Fibroblast of pulmonary artery (primary cell): ENCODE measurements around the gene ORAI2.

Source experiments
- DNase-seq: peaks from one replicate; pipeline ENCODE4 v3.0.0-alpha.2; 2010; ENCODE audit warnings: low read depth
- H3K4me3 ChIP-seq: replicated peaks from 2 replicates; pipeline ENCODE4 v1.5.1; 2011; ENCODE audit warnings: low read depth, mild to moderate bottlenecking, control low read depth, low read length, moderate library complexity
- TF ChIP-seq, protein P1 (sequence below): IDR thresholded peaks from 2 replicates; pipeline ENCODE4 v1.5.1; 2011; ENCODE audit warnings: mild to moderate bottlenecking, control low read depth, low read length, inconsistent platforms; ENCODE audit errors: missing control alignments

The ORAI2 gene

DNA sequence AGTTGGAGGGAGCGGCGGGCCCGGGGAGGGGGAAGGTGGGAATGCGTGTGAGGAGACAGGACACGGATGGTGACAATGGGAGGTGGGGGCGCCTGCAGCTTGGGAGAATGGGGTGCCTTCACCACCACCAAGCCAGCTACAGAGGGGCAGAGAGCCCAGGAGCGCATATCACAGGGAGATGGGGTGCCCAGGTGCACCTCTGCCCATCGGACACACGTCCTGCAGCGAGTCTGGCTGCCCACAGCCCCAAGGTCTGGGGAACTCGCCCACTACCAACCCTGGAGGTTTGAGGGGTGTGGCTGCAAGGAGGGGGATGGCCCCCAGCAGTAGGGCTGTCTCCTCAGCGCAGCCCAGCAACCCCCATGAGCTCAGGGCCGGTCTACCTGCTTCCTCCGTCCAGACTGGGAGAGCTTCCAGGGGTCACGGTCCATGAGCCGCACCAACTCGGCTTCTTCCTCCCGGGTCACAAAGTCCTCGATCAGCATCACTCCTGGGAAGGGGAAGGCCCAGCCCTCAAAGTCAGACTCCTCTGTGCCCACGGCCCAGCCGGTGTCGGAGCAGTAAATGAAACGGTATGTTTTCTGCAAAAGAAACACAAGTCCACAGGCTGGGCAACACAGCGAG is 26.0 kb downstream of the ORAI2 start:
- DNase-seq = no peak
- no peak overlapping the region for H3K4me3 ChIP-seq
- TF ChIP-seq, protein P1, sequence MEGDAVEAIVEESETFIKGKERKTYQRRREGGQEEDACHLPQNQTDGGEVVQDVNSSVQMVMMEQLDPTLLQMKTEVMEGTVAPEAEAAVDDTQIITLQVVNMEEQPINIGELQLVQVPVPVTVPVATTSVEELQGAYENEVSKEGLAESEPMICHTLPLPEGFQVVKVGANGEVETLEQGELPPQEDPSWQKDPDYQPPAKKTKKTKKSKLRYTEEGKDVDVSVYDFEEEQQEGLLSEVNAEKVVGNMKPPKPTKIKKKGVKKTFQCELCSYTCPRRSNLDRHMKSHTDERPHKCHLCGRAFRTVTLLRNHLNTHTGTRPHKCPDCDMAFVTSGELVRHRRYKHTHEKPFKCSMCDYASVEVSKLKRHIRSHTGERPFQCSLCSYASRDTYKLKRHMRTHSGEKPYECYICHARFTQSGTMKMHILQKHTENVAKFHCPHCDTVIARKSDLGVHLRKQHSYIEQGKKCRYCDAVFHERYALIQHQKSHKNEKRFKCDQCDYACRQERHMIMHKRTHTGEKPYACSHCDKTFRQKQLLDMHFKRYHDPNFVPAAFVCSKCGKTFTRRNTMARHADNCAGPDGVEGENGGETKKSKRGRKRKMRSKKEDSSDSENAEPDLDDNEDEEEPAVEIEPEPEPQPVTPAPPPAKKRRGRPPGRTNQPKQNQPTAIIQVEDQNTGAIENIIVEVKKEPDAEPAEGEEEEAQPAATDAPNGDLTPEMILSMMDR = no peak

DNA sequence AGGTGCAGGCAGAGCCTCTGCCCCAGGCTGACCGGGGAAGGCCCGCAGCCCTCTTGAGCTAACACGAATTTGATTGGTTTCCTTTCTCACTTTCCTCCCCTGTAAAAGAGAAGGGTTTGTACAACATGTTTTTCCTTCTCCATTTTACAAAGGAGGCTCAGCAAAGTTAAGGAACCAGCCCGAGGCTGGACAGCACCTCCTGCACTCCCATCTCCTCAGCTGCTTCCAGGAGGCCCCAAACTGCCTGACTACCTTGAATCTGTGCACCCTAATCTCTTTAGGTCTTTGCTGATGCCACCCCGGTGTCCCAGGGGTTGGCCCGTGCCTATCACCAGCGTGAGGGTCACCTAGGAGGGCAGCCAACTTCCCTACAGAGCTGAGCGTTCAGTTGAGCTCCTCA is 27.1 kb downstream of the ORAI2 start:
- no peak for DNase-seq
- TF ChIP-seq, protein P1 = no peak
- no peak overlapping the region for H3K4me3 ChIP-seq

DNA sequence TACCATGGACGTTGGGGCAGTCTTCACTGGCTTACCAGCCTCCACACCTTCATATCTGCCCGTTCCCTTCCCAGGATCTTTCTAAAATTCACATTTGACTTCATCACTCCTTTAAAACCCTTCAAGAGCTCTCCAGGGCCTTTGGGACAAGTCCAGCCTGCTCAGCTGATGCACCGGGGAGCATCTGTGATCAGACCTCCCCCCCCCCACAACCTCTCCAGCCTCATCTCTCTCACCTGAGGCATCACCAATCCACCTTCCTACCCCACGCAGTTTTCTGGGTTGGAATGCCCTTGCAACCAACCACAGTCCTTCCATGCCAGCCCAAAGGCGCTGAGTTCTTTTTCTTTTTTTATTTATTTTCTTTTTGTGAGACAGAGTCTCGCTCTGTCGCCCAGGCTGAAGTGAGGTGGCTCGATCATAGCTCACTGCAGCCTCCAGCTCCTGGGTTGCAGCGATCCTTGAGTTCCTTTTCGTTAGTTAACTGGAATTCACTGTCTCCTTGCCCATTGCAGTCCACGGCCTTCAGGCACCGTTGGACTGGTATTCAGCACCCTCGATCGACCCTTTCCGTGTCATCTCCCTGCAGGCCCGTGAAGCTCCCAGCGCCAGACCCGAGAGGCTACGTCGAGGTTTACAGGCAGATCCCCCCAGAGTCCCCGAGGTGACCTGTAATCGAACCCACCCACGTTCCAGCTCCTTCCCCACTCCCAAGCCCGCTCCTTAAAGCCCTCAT is 30.6 kb downstream of the ORAI2 start:
- peak overlapping the region; percentile 100 for H3K4me3 ChIP-seq
- TF ChIP-seq, protein P1 = no peak
- DNase-seq = no peak

DNA sequence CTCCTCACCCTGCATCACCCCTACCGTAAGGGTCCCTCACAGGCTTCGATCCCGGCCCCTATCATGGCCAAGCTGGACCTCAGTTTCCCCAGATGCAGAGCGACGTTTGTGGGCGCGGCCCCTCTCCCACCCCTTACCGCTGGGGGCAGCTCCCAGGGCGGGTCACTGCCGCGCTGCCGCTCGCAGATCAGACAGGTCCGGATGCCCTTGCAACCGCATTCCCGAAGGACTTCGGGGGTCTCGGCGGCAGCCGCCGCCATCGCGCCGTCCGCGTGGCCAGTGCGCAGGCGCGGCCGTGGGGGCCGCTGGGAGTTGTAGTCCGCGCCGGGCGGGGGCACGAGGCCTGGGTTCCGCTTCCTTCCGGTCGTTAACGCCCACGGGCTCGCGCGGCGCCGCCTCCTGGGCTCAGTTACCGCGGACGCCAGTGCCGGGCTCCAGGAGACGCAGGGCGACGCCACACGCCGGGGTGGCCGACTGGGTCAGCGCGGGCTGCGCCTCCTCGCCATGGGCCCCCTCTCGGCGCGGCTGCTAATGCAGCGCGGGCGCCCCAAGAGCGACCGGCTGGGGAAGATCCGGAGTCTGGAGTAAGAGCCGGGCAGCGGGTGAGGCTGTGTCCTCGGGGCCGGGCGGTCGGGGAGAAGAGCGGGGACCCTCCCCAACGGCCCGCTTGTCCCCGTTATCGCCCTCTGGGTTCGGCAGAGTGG is 31.4 kb downstream of the ORAI2 start, which contains the start of the genes ALKBH4 and LRWD1:
TSS of gene ALKBH4 (minus strand) at position 287 of the 704 bp plus-strand sequence. CDS start at position 260, 27 bp downstream.
TSS of gene LRWD1 (plus strand) at position 408 of the 704 bp plus-strand sequence. CDS start at position 505, 97 bp downstream.
- H3K4me3 ChIP-seq = peak within 1 kb of the TSS; percentile 100
- TF ChIP-seq, protein P1 = no peak

DNA sequence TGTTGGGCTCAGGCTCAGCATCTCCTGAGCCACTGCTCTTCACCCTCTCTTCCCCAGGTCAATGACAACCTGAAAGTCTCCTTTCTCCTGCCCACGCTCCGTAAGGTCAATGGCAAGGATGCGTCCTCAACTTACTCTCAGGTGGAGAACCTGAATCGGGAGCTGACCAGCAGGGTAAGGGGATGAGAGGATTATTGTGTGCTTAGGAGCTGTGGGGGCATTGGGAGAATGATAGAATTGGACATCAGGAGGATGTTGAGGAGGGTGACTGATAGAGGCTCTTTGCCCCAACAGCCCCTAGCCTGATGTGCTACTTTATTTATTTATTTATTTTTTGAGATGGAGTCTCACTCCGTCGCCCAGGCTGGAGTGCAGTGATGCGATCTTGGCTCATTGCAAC is 32.7 kb downstream of the ORAI2 start:
- TF ChIP-seq, protein P1 = no peak
- peak overlapping the region; percentile 100 for H3K4me3 ChIP-seq
- DNase-seq = no peak

More for the DNA sequence above, 31.4 kb downstream of the ORAI2 start, which contains the start of the genes ALKBH4 and LRWD1:
- peak; percentile 92 for DNase-seq

DNA sequence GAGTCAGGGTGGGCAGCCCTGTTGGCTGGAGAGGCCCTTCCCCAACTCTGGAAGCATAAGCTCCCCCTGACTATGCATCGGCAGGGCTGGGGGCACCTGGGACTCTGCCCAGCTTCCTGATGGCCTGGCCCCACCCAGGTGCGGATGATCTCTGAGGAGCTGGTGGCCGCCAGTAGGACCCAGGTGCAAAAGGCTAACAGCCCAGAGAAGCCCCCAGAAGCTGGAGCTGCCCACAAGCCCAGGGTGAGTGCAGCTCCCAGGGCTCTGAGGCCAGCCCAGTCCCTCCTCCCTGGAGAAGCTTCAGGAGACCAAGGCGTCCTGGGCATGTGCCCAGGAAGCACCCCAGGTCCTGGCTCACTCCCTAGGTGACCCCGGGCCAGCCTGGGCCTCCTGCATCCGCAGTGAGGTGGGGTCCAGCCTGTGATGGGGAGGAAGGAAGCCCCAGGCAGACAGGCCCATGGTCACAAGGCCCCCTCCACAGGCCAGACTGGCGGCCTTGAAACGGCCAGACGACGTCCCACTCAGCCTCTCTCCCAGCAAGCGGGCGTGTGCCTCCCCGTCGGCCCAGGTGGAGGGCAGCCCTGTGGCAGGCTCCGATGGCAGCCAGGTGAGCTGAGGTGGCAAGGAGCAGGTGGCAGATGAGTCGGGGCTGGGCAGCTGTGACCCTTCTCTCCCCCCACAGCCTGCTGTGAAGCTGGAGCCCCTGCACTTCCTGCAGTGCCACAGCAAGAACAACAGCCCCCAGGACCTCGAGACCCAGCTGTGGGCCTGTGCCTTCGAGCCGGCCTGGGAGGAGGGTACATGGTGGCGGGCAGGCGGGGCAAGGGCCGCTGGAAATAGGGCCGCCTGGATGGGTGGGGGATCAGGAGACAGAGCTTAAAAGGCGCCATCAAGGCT is 34.5 kb downstream of the ORAI2 start:
- DNase-seq = no peak
- TF ChIP-seq, protein P1 = no peak
- no peak overlapping the region for H3K4me3 ChIP-seq
